ENCODE results near the gene DGCR2. TPM values are rescaled to one million over a fixed set of nuclear protein-coding genes. Genes with fewer than 3 reads are reported as not detected.
A peak's percentile ranks its signal among the peaks of the same experiment; 100 is the strongest.

The DGCR2 gene
- total RNA-seq, 2 donors from 2014 or later: 85.8 to 104 TPM

- intact Hi-C loops (cut with DNase I, micrococcal nuclease): no loop called here
- no peak for DNase-seq
- ATAC-seq: no peak
Measured at GRCh38 chr22:19149047-19149883, 27.1 kb upstream of the DGCR2 start.

DNA sequence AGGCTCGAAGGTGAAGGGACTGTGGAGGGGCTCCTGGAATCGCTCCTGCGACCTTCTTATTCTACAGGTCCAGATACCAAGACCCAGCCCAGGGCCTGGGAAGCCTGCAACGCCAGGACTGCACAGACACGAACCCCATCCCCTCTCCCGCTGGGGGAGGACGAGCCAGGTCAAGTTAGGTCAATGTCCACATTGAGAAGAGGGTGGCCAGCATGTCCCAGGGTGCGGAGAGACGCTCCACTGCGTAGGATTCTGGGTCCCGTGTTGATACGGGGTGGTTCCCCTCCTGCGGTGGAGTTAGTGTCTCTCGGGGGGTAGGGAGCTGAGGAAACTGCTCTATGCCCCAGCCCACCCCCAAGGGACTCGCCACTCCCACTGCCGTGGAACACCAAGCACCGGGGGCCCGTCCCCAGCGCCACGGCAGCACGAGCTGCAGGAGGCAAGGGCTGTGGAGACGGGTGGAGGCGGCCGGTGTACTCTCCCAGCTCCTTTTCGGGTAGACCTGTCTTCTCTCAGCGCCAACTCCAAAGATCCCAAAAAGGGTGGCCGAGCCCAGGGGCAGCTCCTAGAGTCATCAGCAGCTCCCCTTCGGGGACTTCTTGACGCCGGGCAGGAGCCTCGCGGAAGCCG, 26.3 kb upstream of the DGCR2 start:
- ATAC-seq (no peak), DNase-seq (no peak)
- intact Hi-C loops (cut with DNase I, micrococcal nuclease): no loop called here

- DNase-seq (no peak), ATAC-seq (no peak)
- intact Hi-C loops (cut with DNase I, micrococcal nuclease): no loop called here
Measured at GRCh38 chr22:19147195-19147780, 25.1 kb upstream of the DGCR2 start.

- intact Hi-C loops (cut with DNase I, micrococcal nuclease): no loop called here
- ATAC-seq: no peak
- DNase-seq: no peak
Measured at GRCh38 chr22:19146215-19146968, 24.2 kb upstream of the DGCR2 start.

GRCh38 chr22:19143967-19144400, 21.8 kb upstream of the DGCR2 start:
- ATAC-seq: peak; percentile 13
- intact Hi-C loops (cut with DNase I, micrococcal nuclease): no loop called here
- DNase-seq: no peak

GRCh38 chr22:19143212-19143611, 21.0 kb upstream of the DGCR2 start:
- intact Hi-C loops (cut with DNase I, micrococcal nuclease): no loop called here
- DNase-seq (no peak), ATAC-seq (no peak)

- ATAC-seq: no peak
- intact Hi-C loops (cut with DNase I, micrococcal nuclease): no loop called here
- no peak for DNase-seq
Measured at GRCh38 chr22:19142394-19142793, 20.2 kb upstream of the DGCR2 start.

DNA sequence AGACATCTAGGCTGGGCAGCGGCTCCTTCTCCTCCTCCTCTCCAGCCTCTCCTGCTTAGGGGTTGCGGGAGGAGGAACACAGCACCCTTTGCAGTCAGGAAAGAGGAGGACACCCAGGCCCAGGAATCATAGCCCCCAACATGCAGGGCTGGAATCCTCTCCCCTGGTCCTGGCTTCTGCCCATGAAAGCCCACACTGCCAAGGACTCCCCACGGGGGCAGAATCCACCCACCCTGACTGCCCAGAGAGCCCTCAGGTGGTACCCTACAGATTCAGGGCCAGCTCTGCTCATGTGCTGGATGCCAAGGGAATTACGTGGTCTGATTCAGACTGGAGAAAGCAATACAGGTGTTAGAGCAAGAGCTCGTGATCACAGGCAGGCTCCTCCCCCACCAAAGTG, 17.8 kb upstream of the DGCR2 start:
- DNase-seq: no peak
- intact Hi-C loops (cut with DNase I, micrococcal nuclease): no loop called here
- ATAC-seq: no peak

GRCh38 chr22:19139001-19139356, 16.8 kb upstream of the DGCR2 start:
- ATAC-seq (no peak), DNase-seq (no peak)
- intact Hi-C loops (cut with DNase I, micrococcal nuclease): no loop called here

DNA sequence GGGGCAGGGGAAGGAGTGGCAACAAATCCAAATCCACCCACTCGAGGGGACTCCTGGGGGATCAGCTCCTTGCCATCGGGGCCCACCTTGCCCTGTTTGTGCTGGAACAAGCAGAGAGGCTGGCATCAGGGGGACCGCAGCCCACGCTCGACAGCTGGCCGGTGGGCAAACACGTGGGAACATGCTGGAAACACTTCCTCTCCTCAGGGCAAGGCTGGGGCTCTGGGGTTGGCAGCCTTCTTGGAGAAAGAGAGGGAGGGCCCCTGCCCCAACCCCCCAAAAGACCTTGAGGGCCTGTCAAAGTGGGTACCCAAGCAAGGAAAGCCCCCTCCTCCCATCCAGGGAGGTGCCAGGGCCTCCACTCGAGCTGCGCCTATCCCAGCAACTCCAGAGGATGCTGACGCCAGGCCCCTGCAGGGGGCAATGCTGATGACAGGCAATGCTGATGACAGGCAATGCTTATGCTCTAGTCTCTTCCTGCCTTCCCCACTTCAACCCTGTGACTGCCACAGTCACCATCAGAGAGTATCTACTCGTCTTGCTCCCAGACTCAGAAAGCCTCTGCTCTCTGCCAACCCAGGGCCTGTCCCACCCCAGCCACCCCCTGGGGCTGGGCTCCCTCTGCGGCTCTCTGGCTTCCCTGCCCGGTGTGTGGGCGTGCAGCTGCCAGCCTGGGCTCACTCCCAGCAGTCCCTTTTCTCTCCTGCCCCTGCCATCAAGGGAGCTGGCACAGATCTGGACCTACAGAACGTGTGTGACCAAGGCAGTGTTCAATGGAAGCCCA, 16.2 kb upstream of the DGCR2 start:
- intact Hi-C loops (cut with DNase I, micrococcal nuclease): no loop called here
- DNase-seq: no peak
- no peak for ATAC-seq

- ATAC-seq: no peak
- intact Hi-C loops (cut with DNase I, micrococcal nuclease): no loop called here
- no peak for DNase-seq
Measured at GRCh38 chr22:19137384-19138216, 15.4 kb upstream of the DGCR2 start.

- ATAC-seq: no peak
- intact Hi-C loops (cut with DNase I, micrococcal nuclease): no loop called here
- DNase-seq: no peak
Measured at GRCh38 chr22:19136915-19137314, 14.7 kb upstream of the DGCR2 start.

DNA sequence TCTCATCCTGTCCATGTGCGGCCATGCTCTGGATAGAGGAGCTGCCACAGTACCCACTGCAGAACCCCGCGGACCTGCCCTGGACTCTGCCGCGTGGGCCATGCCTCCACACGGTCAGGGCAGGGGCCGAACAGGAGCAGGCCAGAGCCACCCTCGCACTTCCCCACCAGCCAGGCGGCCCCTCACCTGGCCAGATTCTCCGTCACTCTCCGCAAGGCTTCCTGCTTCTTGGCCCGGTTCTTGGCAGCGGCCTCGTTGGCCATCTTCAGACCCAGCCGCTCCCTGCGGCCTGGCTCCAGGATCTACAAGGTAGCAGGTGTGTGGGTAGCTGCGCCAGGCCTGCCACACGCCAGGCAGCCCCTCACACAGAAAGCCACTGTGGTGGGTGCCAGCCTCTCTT, 12.7 kb upstream of the DGCR2 start:
- ATAC-seq: no peak
- no peak for DNase-seq
- intact Hi-C loops (cut with DNase I, micrococcal nuclease): no loop called here

DNA sequence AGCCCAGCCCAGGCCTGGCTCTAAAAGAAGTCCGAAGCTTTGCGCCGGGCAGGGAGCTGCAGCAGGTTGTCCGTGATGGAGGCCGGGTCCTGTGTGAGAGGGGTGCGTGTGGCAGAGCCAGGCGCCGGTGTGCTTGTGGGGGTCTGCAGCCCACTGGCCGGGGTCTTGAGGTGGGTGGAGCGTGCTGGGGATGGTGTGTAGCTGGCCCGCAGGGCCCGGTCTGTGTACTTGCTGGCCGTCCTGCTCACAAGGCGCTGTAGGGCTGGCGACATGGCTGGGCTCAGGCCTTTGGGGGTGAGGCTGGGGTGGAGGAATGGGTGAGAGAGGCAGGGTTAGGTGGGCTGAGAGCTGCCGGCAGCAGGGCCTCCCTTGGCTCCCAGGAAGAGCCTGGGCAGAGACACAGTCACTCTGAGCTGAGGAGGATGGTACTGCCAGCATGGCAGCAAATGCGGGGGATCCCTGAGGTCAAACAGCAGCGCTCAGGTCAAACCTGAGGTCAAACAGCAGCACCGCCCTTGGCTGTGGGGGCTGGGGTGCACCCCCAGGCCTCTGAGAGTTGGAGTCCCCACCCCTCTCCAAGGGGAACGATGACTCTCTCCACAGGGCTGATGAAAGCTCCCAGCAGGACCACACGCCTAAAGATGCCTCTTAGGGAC, 12.1 kb upstream of the DGCR2 start:
- ATAC-seq: no peak
- no peak for DNase-seq
- intact Hi-C loops (cut with DNase I, micrococcal nuclease): no loop called here

- DNase-seq (no peak), ATAC-seq (no peak)
- intact Hi-C loops (cut with DNase I, micrococcal nuclease): no loop called here
Measured at GRCh38 chr22:19133561-19133960, 11.3 kb upstream of the DGCR2 start.

GRCh38 chr22:19132693-19133400, 10.6 kb upstream of the DGCR2 start:
- intact Hi-C loops (cut with DNase I, micrococcal nuclease): no loop called here
- DNase-seq (no peak), ATAC-seq (no peak)

DNA sequence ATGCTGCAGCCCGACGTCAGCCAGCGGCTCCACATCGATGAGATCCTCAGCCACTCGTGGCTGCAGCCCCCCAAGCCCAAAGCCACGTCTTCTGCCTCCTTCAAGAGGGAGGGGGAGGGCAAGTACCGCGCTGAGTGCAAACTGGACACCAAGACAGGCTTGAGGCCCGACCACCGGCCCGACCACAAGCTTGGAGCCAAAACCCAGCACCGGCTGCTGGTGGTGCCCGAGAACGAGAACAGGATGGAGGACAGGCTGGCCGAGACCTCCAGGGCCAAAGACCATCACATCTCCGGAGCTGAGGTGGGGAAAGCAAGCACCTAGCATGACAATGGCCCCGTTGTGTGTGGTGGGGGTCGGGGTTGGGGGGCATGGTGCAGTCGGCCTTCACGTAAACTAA, 9.9 kb upstream of the DGCR2 start:
- intact Hi-C loops (cut with DNase I, micrococcal nuclease): no loop called here
- DNase-seq (no peak), ATAC-seq (no peak)

All from left colon (tissue), 2 donors.